GM12878 (cell line): ENCODE measurements around the gene ATG9A. TPM values are rescaled to one million over a fixed set of nuclear protein-coding genes. Genes with fewer than 3 reads are reported as not detected.

Experiments used
- CREB1 ChIP-seq: IDR thresholded peaks from 2 replicates; pipeline ENCODE4 v1.6.1; 2012; ENCODE audit warnings: low read depth, mild to moderate bottlenecking, inconsistent platforms
- E4F1 ChIP-seq: fragments of 450-650 bp; IDR thresholded peaks from 2 replicates; pipeline ENCODE4 v1.6.1; 2018; ENCODE audit warnings: borderline replicate concordance, mild to moderate bottlenecking; ENCODE audit not compliant: partially characterized antibody
- EED ChIP-seq: sonication (generic); IDR thresholded peaks from 2 replicates; pipeline ENCODE4 v1.6.1; 2016; ENCODE audit warnings: antibody characterized with exemption, low read depth
- KAT2A ChIP-seq: conservative IDR thresholded peaks from 2 replicates; pipeline ENCODE4 v1.6.1; 2011; ENCODE audit warnings: low read depth, low read length; ENCODE audit not compliant: control insufficient read depth
- KDM1A ChIP-seq: fragments of 200-600 bp; sonication (generic); IDR thresholded peaks from 2 replicates; pipeline ENCODE4 v1.6.1; 2016; ENCODE audit warnings: borderline replicate concordance
- NFIC ChIP-seq: IDR thresholded peaks from 2 replicates; pipeline ENCODE4 v1.6.1; 2012; ENCODE audit warnings: low read depth, mild to moderate bottlenecking, inconsistent platforms, low read length, moderate library complexity
- NKRF ChIP-seq: fragments of 450-650 bp; conservative IDR thresholded peaks from 2 replicates; pipeline ENCODE4 v1.6.1; 2017; ENCODE audit warnings: mild to moderate bottlenecking, moderate library complexity
- SMAD5 ChIP-seq: IDR thresholded peaks from 2 replicates; pipeline ENCODE4 v1.6.1; 2016; ENCODE audit warnings: antibody characterized with exemption, low read depth
- TBL1XR1 ChIP-seq: IDR thresholded peaks from 2 replicates; pipeline ENCODE4 v1.6.1; 2012; ENCODE audit warnings: low read depth, low read length, improper control_type of control experiment
- YY1 ChIP-seq: IDR thresholded peaks from 2 replicates; pipeline ENCODE4 v1.6.1; 2011; ENCODE audit warnings: low read depth, mild to moderate bottlenecking, low read length
- ZNF24 ChIP-seq: fragments of 450-650 bp; IDR thresholded peaks from 2 replicates; pipeline ENCODE4 v1.6.1; 2017; ENCODE audit warnings: antibody characterized with exemption, mild to moderate bottlenecking
- ZNF687 ChIP-seq: fragments of 450-650 bp; IDR thresholded peaks from 2 replicates; pipeline ENCODE4 v1.6.1; 2017; ENCODE audit warnings: mild to moderate bottlenecking, moderate library complexity
- polyA plus RNA-seq, 11 experiments: library from polyadenylated mRNA; depleted of rRNA in 4 of 11; unstranded in 6 of 11; stranded (reverse) in 5 of 11; fragments of >200 nt; fragmentation: Nextera tagmentation in 4 of 11; fragmentation: Illumina TruSeq in 1 of 11; extraction: Ambion mirVana in 4 of 11; extraction: Trizol in 1 of 11; gene quantifications; 1 replicate in 1 of 11; 2 replicates in 10 of 11; pipeline versions ENCODE4 v1.2.1 to v1.2.3, GENCODE V29; 2011 to 2016; ENCODE audit warnings: inconsistent platforms in 2 of 11, missing spikeins in 2 of 11, low read depth in 1 of 11
- total RNA-seq, 4 experiments: library from RNA; depleted of rRNA in 3 of 4; stranded (reverse); fragments of >200 nt in 3 of 4; fragmentation: Illumina TruSeq in 1 of 4; extraction: Trizol in 1 of 4; gene quantifications; 2 replicates each; pipeline versions ENCODE4 v1.2.1 to v1.2.3, GENCODE V29; 2013 to 2021
- TF ChIP-seq, protein P1 (sequence below): fragments of 450-650 bp; IDR thresholded peaks from 2 replicates; pipeline ENCODE4 v1.6.1; 2016; ENCODE audit warnings: mild to moderate bottlenecking
- TF ChIP-seq, protein P2 (sequence below): fragments of 450-650 bp; IDR thresholded peaks from 2 replicates; pipeline ENCODE4 v1.6.1; 2014; ENCODE audit warnings: mild to moderate bottlenecking
- TF ChIP-seq, protein P3 (sequence below): fragments of 450-650 bp; IDR thresholded peaks from 2 replicates; pipeline ENCODE4 v1.6.1; 2017; ENCODE audit warnings: mild to moderate bottlenecking

ATG9A gene
- total and polyA plus RNA-seq, 10 of the 15 experiments (the other 5 are each of a cell fraction or from before 2014, with no cell fraction given) = 0.16 to 37.5 (median 14.6) TPM; not detected in 1

GRCh38 chr2:219176818-219177551 is 52.5 kb downstream of the ATG9A start, which contains the start of gene CNPPD1 (continued):
- TF ChIP-seq EED = no peak
- TF ChIP-seq, protein P1, sequence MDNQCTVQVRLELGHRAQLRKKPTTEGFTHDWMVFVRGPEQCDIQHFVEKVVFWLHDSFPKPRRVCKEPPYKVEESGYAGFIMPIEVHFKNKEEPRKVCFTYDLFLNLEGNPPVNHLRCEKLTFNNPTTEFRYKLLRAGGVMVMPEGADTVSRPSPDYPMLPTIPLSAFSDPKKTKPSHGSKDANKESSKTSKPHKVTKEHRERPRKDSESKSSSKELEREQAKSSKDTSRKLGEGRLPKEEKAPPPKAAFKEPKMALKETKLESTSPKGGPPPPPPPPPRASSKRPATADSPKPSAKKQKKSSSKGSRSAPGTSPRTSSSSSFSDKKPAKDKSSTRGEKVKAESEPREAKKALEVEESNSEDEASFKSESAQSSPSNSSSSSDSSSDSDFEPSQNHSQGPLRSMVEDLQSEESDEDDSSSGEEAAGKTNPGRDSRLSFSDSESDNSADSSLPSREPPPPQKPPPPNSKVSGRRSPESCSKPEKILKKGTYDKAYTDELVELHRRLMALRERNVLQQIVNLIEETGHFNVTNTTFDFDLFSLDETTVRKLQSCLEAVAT = no peak
- peak; percentile 87; the same call in 1 of the 2 replicates for TF ChIP-seq NKRF
- TF ChIP-seq KAT2A = no peak
- 0 out of 2 replicates have a peak, but pooled peaks have one; percentile 64 for TF ChIP-seq ZNF24
- TF ChIP-seq KDM1A = no peak
- peak; percentile 25; the same call in 1 of the 2 replicates for TF ChIP-seq YY1
- TF ChIP-seq, protein P2, sequence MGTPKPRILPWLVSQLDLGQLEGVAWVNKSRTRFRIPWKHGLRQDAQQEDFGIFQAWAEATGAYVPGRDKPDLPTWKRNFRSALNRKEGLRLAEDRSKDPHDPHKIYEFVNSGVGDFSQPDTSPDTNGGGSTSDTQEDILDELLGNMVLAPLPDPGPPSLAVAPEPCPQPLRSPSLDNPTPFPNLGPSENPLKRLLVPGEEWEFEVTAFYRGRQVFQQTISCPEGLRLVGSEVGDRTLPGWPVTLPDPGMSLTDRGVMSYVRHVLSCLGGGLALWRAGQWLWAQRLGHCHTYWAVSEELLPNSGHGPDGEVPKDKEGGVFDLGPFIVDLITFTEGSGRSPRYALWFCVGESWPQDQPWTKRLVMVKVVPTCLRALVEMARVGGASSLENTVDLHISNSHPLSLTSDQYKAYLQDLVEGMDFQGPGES = no peak; the same call in 1 of the 2 replicates
- TF ChIP-seq SMAD5 = peak; percentile 85; the same call in 1 of the 2 replicates
- TF ChIP-seq ZNF687 = peak; percentile 97
- peak; percentile 59 for TF ChIP-seq E4F1
- peak; percentile 58; the same call in 1 of the 2 replicates for TF ChIP-seq CREB1
- no peak for TF ChIP-seq TBL1XR1
- TF ChIP-seq NFIC = peak; percentile 38; the same call in 1 of the 2 replicates
- TF ChIP-seq, protein P3, sequence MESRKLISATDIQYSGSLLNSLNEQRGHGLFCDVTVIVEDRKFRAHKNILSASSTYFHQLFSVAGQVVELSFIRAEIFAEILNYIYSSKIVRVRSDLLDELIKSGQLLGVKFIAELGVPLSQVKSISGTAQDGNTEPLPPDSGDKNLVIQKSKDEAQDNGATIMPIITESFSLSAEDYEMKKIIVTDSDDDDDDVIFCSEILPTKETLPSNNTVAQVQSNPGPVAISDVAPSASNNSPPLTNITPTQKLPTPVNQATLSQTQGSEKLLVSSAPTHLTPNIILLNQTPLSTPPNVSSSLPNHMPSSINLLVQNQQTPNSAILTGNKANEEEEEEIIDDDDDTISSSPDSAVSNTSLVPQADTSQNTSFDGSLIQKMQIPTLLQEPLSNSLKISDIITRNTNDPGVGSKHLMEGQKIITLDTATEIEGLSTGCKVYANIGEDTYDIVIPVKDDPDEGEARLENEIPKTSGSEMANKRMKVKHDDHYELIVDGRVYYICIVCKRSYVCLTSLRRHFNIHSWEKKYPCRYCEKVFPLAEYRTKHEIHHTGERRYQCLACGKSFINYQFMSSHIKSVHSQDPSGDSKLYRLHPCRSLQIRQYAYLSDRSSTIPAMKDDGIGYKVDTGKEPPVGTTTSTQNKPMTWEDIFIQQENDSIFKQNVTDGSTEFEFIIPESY = no peak
